CD14-positive monocyte (primary cell): ENCODE results near the gene GALNT18. TPM values are rescaled to one million over a fixed set of nuclear protein-coding genes. Genes with fewer than 3 reads are reported as not detected.

Source experiments
- DNase-seq, 3 donors: peaks; one replicate each; pipeline ENCODE4 v3.0.0-alpha.2; 2011 to 2022
- H2AFZ ChIP-seq: 2 replicates; pipeline ENCODE4 v1.6.0; 2012; ENCODE audit warnings: mild to moderate bottlenecking, low read depth, low read length, inconsistent platforms; ENCODE audit not compliant: insufficient read depth, poor library complexity, severe bottlenecking
- H3K27ac ChIP-seq, 2 donors: 1 replicate in 1 of 2; 2 replicates in 1 of 2; pipeline ENCODE4 v1.5.1; 2012 to 2013; ENCODE audit warnings: low read length in 2 of 2, control low read depth in 1 of 2, inconsistent platforms in 1 of 2, low read depth in 1 of 2, mild to moderate bottlenecking in 1 of 2
- H3K27me3 ChIP-seq, 2 donors: one replicate each; pipeline versions ENCODE4 v1.6.0 to v1.6.1; 2011 to 2013; ENCODE audit warnings: low read length in 2 of 2; ENCODE audit not compliant: control insufficient read depth in 2 of 2, insufficient read depth in 2 of 2
- H3K36me3 ChIP-seq, 2 donors: replicated peaks in 1 of 2; 1 replicate in 1 of 2; 2 replicates in 1 of 2; pipeline versions ENCODE4 v1.5.1 to v1.6.1; 2012 to 2013; ENCODE audit warnings: low read length in 2 of 2, control low read depth in 1 of 2, inconsistent platforms in 1 of 2, mild to moderate bottlenecking in 1 of 2; ENCODE audit not compliant: insufficient read depth in 2 of 2, control insufficient read depth in 1 of 2
- H3K4me1 ChIP-seq, 2 donors: 1 replicate in 1 of 2; 2 replicates in 1 of 2; pipeline versions ENCODE4 v1.5.1 to v1.6.1; 2012 to 2013; ENCODE audit warnings: low read length in 2 of 2, control low read depth in 1 of 2, inconsistent platforms in 1 of 2, mild to moderate bottlenecking in 1 of 2, moderate library complexity in 1 of 2; ENCODE audit not compliant: insufficient read depth in 2 of 2, control insufficient read depth in 1 of 2
- H3K4me2 ChIP-seq: replicated peaks from 2 replicates; pipeline ENCODE3; 2012; ENCODE audit warnings: low read length, moderate library complexity, mild to moderate bottlenecking; ENCODE audit not compliant: poor library complexity, severe bottlenecking; ENCODE audit errors: extremely low read depth
- H3K4me3 ChIP-seq, 3 experiments: fragments of 200-600 bp in 1 of 3; sonication (generic) in 1 of 3; replicated peaks in 1 of 3; 1 replicate in 2 of 3; 2 replicates in 1 of 3; pipeline ENCODE4 v1.5.1; 2011 to 2013; ENCODE audit warnings: low read length in 3 of 3, mild to moderate bottlenecking in 3 of 3, control low read depth in 2 of 3, low read depth in 2 of 3, inconsistent platforms in 1 of 3, moderate library complexity in 1 of 3
- H3K79me2 ChIP-seq: 2 replicates; pipeline ENCODE4 v1.6.0; 2012; ENCODE audit warnings: mild to moderate bottlenecking, control low read depth, inconsistent platforms, low read length, moderate library complexity; ENCODE audit not compliant: insufficient read depth
- H3K9ac ChIP-seq: 2 replicates; pipeline ENCODE4 v1.6.0; 2017; ENCODE audit warnings: low read length, mild to moderate bottlenecking; ENCODE audit not compliant: insufficient read depth, poor library complexity, severe bottlenecking
- H3K9me3 ChIP-seq, 2 donors: replicated peaks in 1 of 2; 1 replicate in 1 of 2; 2 replicates in 1 of 2; pipeline versions ENCODE4 v1.5.1 to v1.6.1; 2012 to 2013; ENCODE audit warnings: low read length in 2 of 2, control low read depth in 1 of 2; ENCODE audit not compliant: control insufficient read depth in 1 of 2, insufficient read depth in 1 of 2
- H4K20me1 ChIP-seq: 2 replicates; pipeline ENCODE4 v1.6.0; 2012; ENCODE audit warnings: mild to moderate bottlenecking, low read length, control low read depth, moderate library complexity; ENCODE audit not compliant: insufficient read depth
- H3K27ac Mint-ChIP-seq, 7 donors: one replicate each; pipeline ENCODE4 v1.8.0; 2020; ENCODE audit warnings: mild to moderate bottlenecking in 7 of 7, mixed read lengths in 7 of 7, moderate library complexity in 6 of 7, inconsistent platforms in 2 of 7
- H3K27me3 Mint-ChIP-seq, 3 donors: one replicate each; pipeline ENCODE4 v1.8.0; 2021 to 2022; ENCODE audit warnings: low read depth in 3 of 3, mild to moderate bottlenecking in 3 of 3, mixed read lengths in 3 of 3, moderate library complexity in 3 of 3, inconsistent platforms in 1 of 3
- H3K36me3 Mint-ChIP-seq, 2 donors: one replicate each; pipeline ENCODE4 v1.8.0; 2020; ENCODE audit warnings: mixed read lengths in 2 of 2, inconsistent platforms in 1 of 2, mild to moderate bottlenecking in 1 of 2
- H3K4me1 Mint-ChIP-seq: one replicate; pipeline ENCODE4 v1.8.0; 2020; ENCODE audit warnings: mild to moderate bottlenecking, mixed read lengths
- H3K4me3 Mint-ChIP-seq, 2 donors: one replicate each; pipeline ENCODE4 v1.8.0; 2020; ENCODE audit warnings: mild to moderate bottlenecking in 2 of 2, mixed read lengths in 2 of 2, moderate library complexity in 1 of 2
- H3K9me3 Mint-ChIP-seq, 7 donors: one replicate each; pipeline ENCODE4 v1.8.0; 2020 to 2022; ENCODE audit warnings: mixed read lengths in 7 of 7, mild to moderate bottlenecking in 6 of 7, moderate library complexity in 6 of 7, inconsistent platforms in 2 of 7
- WGBS: methylation state at CpG from one replicate; pipeline ENCODE4 v1.1.5; 2013; ENCODE audit warnings: missing lambda C conversion rate; ENCODE audit not compliant: insufficient coverage; 5-methylcytosine and 5-hydroxymethylcytosine counted together
- intact Hi-C, 2 donors: fragments of 100-400 bp; cut with micrococcal nuclease; formaldehyde crosslinking; loops; one replicate each; pipeline versions ENCODE4 v1.15.0 to v1.15.1; 2023
- polyA plus RNA-seq, 3 donors: library from polyadenylated mRNA; depleted of rRNA in 1 of 3; unstranded in 2 of 3; stranded (reverse) in 1 of 3; fragments of 300-500 nt in 2 of 3; fragments of >200 nt in 1 of 3; fragmentation: Illumina TruSeq in 2 of 3; gene quantifications; 1 replicate in 2 of 3; 2 replicates in 1 of 3; pipeline ENCODE4 v1.2.3, GENCODE V29; 2012 to 2021
- TF ChIP-seq, protein P1 (sequence below): fragments of 200-600 bp; IDR thresholded peaks from one replicate; pipeline ENCODE4 v1.8.0; 2022; ENCODE audit warnings: antibody characterized with exemption, mild to moderate bottlenecking

GALNT18 gene
- polyA plus RNA-seq, 3 donors = not detected

DNA sequence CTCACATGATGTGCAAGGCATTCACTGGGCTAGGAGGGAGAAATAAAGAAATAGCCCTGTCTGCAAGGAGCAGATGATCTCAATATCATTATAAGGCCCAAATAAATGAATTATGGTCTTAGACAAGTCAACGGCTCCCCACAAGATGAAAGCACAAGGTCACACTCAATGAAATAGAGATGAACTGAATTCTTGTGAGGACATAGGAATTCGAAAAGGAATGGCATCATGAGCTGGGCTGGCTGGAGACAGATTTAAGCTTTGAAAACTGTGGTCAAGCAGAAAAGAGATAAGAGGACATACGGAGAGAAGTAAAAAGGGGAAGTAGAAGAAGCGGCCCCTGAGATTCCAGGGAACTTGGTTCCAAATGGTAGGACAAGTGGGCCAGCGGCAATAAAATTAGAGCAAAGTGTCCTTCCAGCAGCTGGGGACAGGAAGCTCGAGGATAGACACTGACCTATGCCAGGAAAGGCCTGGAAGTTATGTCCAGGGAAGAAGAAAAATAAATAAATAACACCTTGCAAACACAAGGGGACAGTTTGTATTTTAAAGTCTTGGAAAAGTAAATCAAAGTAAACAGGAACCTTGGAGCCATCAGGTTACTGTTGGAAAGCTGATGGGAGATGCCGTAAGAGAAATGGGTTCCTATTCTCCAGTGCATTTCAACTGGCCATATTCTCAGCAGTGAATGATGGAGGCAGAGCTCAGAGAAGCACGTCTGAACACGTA is 37.8 kb downstream of the GALNT18 start:
- no peaks in the 10 kb centered on the region for H3K9me3 ChIP-seq
- H3K4me2 ChIP-seq = no peak overlapping the region
- H3K36me3 ChIP-seq = no peaks in the 10 kb centered on the region
- H3K27ac ChIP-seq = no peak overlapping the region
- peaks cover 0 to 3% of the 10 kb centered on the region in 2 donors for H3K27me3 ChIP-seq
- H3K4me3 ChIP-seq = no peak overlapping the region
- Mint-ChIP-seq H3K36me3 (no peaks in the 10 kb centered on the region), H3K4me3 (no peak overlapping the region), H3K9me3 (no peaks in the 10 kb centered on the region), H3K4me1 (no peaks in the 10 kb centered on the region), H3K27me3 (peaks cover 6 to 9% (median 8%) of the 10 kb centered on the region in 3 donors), H3K27ac (no peak overlapping the region)
- H3K9ac ChIP-seq = no peak overlapping the region
- TF ChIP-seq, protein P1, sequence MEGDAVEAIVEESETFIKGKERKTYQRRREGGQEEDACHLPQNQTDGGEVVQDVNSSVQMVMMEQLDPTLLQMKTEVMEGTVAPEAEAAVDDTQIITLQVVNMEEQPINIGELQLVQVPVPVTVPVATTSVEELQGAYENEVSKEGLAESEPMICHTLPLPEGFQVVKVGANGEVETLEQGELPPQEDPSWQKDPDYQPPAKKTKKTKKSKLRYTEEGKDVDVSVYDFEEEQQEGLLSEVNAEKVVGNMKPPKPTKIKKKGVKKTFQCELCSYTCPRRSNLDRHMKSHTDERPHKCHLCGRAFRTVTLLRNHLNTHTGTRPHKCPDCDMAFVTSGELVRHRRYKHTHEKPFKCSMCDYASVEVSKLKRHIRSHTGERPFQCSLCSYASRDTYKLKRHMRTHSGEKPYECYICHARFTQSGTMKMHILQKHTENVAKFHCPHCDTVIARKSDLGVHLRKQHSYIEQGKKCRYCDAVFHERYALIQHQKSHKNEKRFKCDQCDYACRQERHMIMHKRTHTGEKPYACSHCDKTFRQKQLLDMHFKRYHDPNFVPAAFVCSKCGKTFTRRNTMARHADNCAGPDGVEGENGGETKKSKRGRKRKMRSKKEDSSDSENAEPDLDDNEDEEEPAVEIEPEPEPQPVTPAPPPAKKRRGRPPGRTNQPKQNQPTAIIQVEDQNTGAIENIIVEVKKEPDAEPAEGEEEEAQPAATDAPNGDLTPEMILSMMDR = no peak
- intact Hi-C loops = no loop called here
- no peak overlapping the region for H2AFZ ChIP-seq
- H4K20me1 ChIP-seq = no peaks in the 10 kb centered on the region
- no peaks in the 10 kb centered on the region for H3K4me1 ChIP-seq
- WGBS = 48% methylated on average over 4 of the region's 9 CpGs
- no peaks in the 10 kb centered on the region for H3K79me2 ChIP-seq
- no peak for DNase-seq

DNA sequence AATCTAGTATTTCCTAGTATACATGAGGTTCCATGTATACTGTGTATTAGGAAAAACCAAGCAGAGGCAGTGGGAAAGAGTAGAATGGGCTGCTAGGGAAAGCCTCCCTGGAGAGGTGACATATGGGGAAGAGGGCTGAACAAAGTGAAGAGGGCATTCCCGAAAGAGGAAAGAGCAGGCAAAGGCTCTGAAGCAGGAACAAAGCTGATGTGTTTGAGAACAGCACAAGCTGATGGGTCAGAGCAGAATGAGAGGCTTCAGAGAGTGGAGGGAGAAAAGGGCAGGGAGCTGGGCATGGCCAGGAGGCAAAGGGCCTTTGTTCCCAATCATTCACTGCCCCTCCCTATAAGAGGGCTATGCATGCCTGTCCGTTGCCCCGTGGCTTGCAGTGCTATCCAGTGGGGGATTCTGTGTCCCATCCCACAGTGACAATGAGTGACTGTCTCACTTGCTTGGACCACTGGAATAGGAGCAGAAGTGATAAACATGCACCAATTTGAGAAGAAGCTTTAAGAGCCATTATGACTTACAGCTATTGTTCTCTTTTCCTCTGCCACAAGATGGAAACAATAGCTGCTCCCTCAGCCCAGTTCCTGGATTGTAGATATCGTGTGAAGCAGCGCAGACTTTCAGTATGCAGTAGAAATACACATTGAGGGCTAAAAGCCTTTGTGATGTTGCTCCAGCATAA is 39.6 kb downstream of the GALNT18 start:
- Histone ChIP-seq H3K36me3 (no peaks in the 10 kb centered on the region), H3K27ac (no peak overlapping the region), H3K4me1 (no peaks in the 10 kb centered on the region), H4K20me1 (no peaks in the 10 kb centered on the region), H3K9me3 (no peaks in the 10 kb centered on the region), H3K27me3 (peaks cover 0 to 3% of the 10 kb centered on the region in 2 donors), H3K9ac (no peak overlapping the region), H3K79me2 (no peaks in the 10 kb centered on the region), H3K4me2 (no peak overlapping the region), H3K4me3 (no peak overlapping the region), H2AFZ (no peak overlapping the region)
- no peak overlapping the region for H3K4me3 Mint-ChIP-seq
- WGBS = 86% methylated on average over 1 of the region's 5 CpGs
- no peaks in the 10 kb centered on the region for H3K4me1 Mint-ChIP-seq
- H3K9me3 Mint-ChIP-seq = no peaks in the 10 kb centered on the region
- intact Hi-C loops = no loop called here
- H3K36me3 Mint-ChIP-seq = no peaks in the 10 kb centered on the region
- H3K27ac Mint-ChIP-seq = no peak overlapping the region
- TF ChIP-seq, protein P1 = no peak
- no peak for DNase-seq
- H3K27me3 Mint-ChIP-seq = peaks cover 7 to 11% (median 8%) of the 10 kb centered on the region in 3 donors
